ENCODE measurements around the gene C5orf52. TPM values are rescaled to one million over a fixed set of nuclear protein-coding genes. Genes with fewer than 3 reads are reported as not detected.

Gene C5orf52
- total and polyA plus RNA-seq, 4 donors = not detected

DNA sequence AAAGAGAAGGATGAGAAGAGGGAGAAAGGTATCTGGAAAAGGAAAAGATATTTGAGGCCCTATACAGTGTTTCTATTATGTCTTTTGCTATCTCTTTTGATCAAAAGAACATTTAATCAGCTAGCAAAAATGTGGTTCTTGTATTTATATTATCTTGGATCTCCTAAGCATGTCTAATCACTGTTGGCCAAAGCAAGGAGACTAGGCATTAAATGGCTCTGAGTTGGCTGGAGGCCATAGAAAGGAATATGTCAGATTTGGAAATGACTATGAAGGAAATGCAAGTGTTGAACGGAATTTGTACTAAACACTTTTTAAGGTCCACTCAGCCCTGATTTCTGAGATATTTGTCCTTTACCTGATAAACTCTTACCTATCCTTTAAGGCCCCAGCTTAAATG lies 37.5 kb downstream of the C5orf52 start:
- ATAC-seq (ENCODE audit: low FRiP score) = no peak
- H3K4me3 ChIP-seq (ENCODE audit: low read length in 2 of 2) = no peak overlapping the region
- no peaks in the 10 kb centered on the region for H3K4me1 ChIP-seq (ENCODE audit: control insufficient read depth in 1 of 2, insufficient read depth in 2 of 2, low read length in 2 of 2)
- no peak overlapping the region for H3K27ac ChIP-seq (ENCODE audit: low read depth in 1 of 2, low read length in 2 of 2)
- intact Hi-C loops (cut with DNase I) = no loop called here
- no peak for DNase-seq
- 30 to 32% methylated on average over 1 of the region's 1 CpG for WGBS, 2 donors
- H3K27me3 ChIP-seq (ENCODE audit: control insufficient read depth in 1 of 2, insufficient read depth in 2 of 2, low read length in 1 of 2) = no peaks in the 10 kb centered on the region
- no peaks in the 10 kb centered on the region for H3K36me3 ChIP-seq (ENCODE audit: control insufficient read depth in 1 of 2, insufficient read depth in 2 of 2, low read length in 1 of 2)
- no peaks in the 10 kb centered on the region for H3K9me3 ChIP-seq (ENCODE audit: control insufficient read depth, low read length)

DNA sequence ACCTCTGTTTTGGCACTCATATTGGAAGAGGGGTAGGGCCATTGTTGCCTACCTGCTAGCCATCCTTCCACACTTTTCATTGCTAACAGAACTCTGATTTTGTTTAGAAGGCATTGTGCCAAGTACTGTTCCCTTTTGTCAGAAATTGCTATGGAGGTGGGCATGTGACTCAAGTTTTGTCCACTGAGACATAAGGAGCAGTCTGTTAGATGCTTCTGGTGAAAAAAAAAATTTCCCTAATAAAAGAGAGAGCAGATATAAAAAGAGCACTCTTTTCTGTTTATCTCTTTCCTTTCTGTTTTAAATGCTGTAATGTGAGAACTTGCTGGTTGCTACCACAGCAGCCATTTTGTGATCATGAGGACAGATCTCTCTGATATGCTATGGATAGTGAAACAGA lies 38.0 kb downstream of the C5orf52 start:
- ATAC-seq (ENCODE audit: low FRiP score) (no peak), DNase-seq (no peak)
- Histone ChIP-seq H3K27ac (ENCODE audit: low read depth in 1 of 2, low read length in 2 of 2) (no peak overlapping the region), H3K9me3 (ENCODE audit: control insufficient read depth, low read length) (no peaks in the 10 kb centered on the region), H3K4me1 (ENCODE audit: control insufficient read depth in 1 of 2, insufficient read depth in 2 of 2, low read length in 2 of 2) (no peaks in the 10 kb centered on the region), H3K4me3 (ENCODE audit: low read length in 2 of 2) (no peak overlapping the region), H3K27me3 (ENCODE audit: control insufficient read depth in 1 of 2, insufficient read depth in 2 of 2, low read length in 1 of 2) (no peaks in the 10 kb centered on the region), H3K36me3 (ENCODE audit: control insufficient read depth in 1 of 2, insufficient read depth in 2 of 2, low read length in 1 of 2) (no peaks in the 10 kb centered on the region)
- intact Hi-C loops (cut with DNase I) = no loop called here

DNA sequence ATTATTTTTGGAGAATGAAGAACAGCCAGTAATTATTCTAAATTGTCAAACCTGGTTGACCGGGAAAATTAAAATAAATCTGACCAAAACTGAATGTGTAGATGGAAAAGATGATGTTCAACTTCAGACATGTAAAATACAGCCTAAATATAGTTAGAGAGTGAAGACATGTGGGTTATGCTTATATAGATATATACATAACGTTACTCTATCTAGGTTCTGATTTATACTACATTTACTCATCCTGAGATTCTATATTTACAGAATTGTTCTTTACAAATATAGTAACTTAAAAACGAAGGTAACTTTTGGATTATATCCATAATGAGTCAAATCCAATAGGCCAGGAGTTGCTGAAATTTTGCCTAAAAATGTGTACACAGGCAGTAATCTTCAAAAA lies 39.1 kb downstream of the C5orf52 start:
- H3K4me1 ChIP-seq (ENCODE audit: control insufficient read depth in 1 of 2, insufficient read depth in 2 of 2, low read length in 2 of 2) = no peaks in the 10 kb centered on the region
- WGBS, 2 donors = 25 to 28% methylated on average over 3 of the region's 3 CpGs
- no peak overlapping the region for H3K4me3 ChIP-seq (ENCODE audit: low read length in 2 of 2)
- no peak overlapping the region for H3K27ac ChIP-seq (ENCODE audit: low read depth in 1 of 2, low read length in 2 of 2)
- ATAC-seq (ENCODE audit: low FRiP score) (no peak), DNase-seq (no peak)
- H3K9me3 ChIP-seq (ENCODE audit: control insufficient read depth, low read length) = no peaks in the 10 kb centered on the region
- no peaks in the 10 kb centered on the region for H3K36me3 ChIP-seq (ENCODE audit: control insufficient read depth in 1 of 2, insufficient read depth in 2 of 2, low read length in 1 of 2)
- no peaks in the 10 kb centered on the region for H3K27me3 ChIP-seq (ENCODE audit: control insufficient read depth in 1 of 2, insufficient read depth in 2 of 2, low read length in 1 of 2)
- intact Hi-C loops (cut with DNase I) = loop anchor here in 1 of 2 donors (10.0 kb wide), 2 partner anchors 196 to 386 kb away; no protein-coding TSS in a partner anchor

DNA sequence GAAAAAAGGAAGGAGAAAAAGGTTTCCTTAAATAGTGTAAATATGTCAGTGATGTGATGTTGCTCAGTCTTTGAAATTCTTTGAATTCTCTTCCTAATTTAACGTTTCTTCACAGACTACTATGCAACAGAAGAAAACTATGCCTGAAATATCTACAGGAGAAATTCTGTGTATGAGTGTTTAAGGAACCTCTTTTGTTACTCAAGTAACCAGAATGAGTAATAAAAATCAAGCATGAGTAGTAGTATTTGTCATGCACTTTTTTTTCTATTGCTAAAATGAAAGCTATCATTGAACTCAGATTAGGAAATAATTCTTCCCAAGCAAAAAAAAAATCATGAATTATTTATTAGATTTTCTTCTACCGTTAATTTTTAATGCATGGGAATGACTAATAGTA lies 39.5 kb downstream of the C5orf52 start:
- ATAC-seq (ENCODE audit: low FRiP score) (no peak), DNase-seq (no peak)
- Histone ChIP-seq H3K4me3 (ENCODE audit: low read length in 2 of 2) (no peak overlapping the region), H3K27ac (ENCODE audit: low read depth in 1 of 2, low read length in 2 of 2) (no peak overlapping the region), H3K4me1 (ENCODE audit: control insufficient read depth in 1 of 2, insufficient read depth in 2 of 2, low read length in 2 of 2) (no peaks in the 10 kb centered on the region), H3K36me3 (ENCODE audit: control insufficient read depth in 1 of 2, insufficient read depth in 2 of 2, low read length in 1 of 2) (no peaks in the 10 kb centered on the region), H3K27me3 (ENCODE audit: control insufficient read depth in 1 of 2, insufficient read depth in 2 of 2, low read length in 1 of 2) (no peaks in the 10 kb centered on the region), H3K9me3 (ENCODE audit: control insufficient read depth, low read length) (no peaks in the 10 kb centered on the region)
- 2 to 5% methylated on average over 2 of the region's 2 CpGs for WGBS, 2 donors
- intact Hi-C loops (cut with DNase I) = loop anchor here in 1 of 2 donors (10.0 kb wide), 2 partner anchors 196 to 386 kb away; no protein-coding TSS in a partner anchor

DNA sequence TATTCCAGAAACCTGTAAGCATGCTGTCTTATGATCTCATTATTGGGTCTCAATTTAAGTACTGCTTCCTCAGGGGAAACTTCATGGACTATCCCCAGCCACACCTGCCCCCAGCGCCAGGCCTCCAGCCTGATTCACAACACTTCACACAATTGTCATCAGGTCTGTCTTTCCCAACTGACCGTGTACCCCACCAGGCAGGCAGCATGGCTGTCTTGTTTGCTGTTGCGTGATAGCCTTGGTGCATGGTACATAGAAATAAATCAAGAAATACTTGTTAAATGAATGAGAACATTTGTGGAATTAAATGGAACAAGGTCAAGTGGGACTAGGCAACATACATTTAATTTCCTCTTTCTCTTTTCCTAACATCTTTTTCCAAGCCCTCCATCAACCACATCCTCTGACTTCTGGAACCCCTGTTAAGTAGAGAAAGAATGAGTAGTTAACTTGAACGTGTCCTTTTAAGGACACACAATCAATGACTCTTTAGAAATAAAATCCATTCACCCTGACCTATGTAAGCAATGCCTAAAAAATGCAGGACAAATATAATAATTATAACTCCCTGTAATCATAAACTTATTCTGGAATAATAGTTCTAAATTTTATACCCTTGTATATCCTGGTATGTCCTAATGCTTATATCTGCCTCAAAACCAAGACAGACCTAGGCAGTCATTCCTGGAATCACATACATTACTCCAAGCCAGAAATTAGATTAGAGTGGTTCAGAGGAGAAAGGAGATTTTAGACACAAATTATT lies 42.7 kb downstream of the C5orf52 start:
- intact Hi-C loops (cut with DNase I) = loop anchor here in 1 of 2 donors (10.0 kb wide), 2 partner anchors 199 to 389 kb away; no protein-coding TSS in a partner anchor
- Histone ChIP-seq H3K27me3 (ENCODE audit: control insufficient read depth in 1 of 2, insufficient read depth in 2 of 2, low read length in 1 of 2) (no peaks in the 10 kb centered on the region), H3K27ac (ENCODE audit: low read depth in 1 of 2, low read length in 2 of 2) (no peak overlapping the region), H3K4me3 (ENCODE audit: low read length in 2 of 2) (no peak overlapping the region), H3K4me1 (ENCODE audit: control insufficient read depth in 1 of 2, insufficient read depth in 2 of 2, low read length in 2 of 2) (no peaks in the 10 kb centered on the region), H3K36me3 (ENCODE audit: control insufficient read depth in 1 of 2, insufficient read depth in 2 of 2, low read length in 1 of 2) (no peaks in the 10 kb centered on the region), H3K9me3 (ENCODE audit: control insufficient read depth, low read length) (no peaks in the 10 kb centered on the region)
- 87 to 90% methylated on average over 4 of the region's 4 CpGs for WGBS, 2 donors
- DNase-seq (no peak), ATAC-seq (ENCODE audit: low FRiP score) (no peak)

DNA sequence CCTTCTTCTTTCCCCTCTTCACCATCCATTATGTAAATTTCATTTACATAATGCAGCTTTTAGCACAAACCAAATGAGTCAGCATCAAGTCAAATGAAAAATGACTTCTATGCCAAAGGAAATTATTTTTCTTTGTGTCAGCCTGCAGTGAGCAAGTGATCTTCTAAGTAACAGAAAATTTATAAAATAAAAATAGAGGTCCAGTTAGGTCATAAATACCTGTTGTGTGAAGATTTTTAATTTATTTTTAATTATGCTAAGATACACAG lies 43.2 kb downstream of the C5orf52 start:
- no peaks in the 10 kb centered on the region for H3K36me3 ChIP-seq (ENCODE audit: control insufficient read depth in 1 of 2, insufficient read depth in 2 of 2, low read length in 1 of 2)
- no peaks in the 10 kb centered on the region for H3K9me3 ChIP-seq (ENCODE audit: control insufficient read depth, low read length)
- H3K27ac ChIP-seq (ENCODE audit: low read depth in 1 of 2, low read length in 2 of 2) = no peak overlapping the region
- H3K4me3 ChIP-seq (ENCODE audit: low read length in 2 of 2) = no peak overlapping the region
- no peaks in the 10 kb centered on the region for H3K4me1 ChIP-seq (ENCODE audit: control insufficient read depth in 1 of 2, insufficient read depth in 2 of 2, low read length in 2 of 2)
- intact Hi-C loops (cut with DNase I) = loop anchor here in 1 of 2 donors (10.0 kb wide), 2 partner anchors 200 to 390 kb away; no protein-coding TSS in a partner anchor
- no peak for ATAC-seq (ENCODE audit: low FRiP score)
- DNase-seq = no peak
- no peaks in the 10 kb centered on the region for H3K27me3 ChIP-seq (ENCODE audit: control insufficient read depth in 1 of 2, insufficient read depth in 2 of 2, low read length in 1 of 2)

DNA sequence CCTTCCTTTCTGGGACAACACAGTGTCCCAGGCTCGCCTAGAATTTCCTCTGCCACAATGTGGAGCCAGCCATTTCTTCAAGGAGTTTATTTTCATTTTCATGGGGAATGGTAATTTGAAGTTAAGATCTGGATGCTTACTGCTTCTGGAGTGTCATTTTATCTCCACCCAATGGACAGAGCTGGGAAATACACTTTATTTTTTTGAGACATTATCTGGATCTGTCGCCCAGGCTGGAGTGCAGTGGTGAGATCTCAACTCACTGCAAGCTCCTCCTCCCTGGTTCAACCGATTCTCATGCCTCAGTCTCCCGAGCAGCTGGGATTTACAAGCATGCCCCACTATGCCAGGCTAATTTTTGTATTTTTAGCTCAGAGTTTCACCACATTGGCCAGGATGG lies 47.2 kb downstream of the C5orf52 start:
- Histone ChIP-seq H3K27me3 (ENCODE audit: control insufficient read depth in 1 of 2, insufficient read depth in 2 of 2, low read length in 1 of 2) (no peaks in the 10 kb centered on the region), H3K9me3 (ENCODE audit: control insufficient read depth, low read length) (no peaks in the 10 kb centered on the region), H3K4me3 (ENCODE audit: low read length in 2 of 2) (no peak overlapping the region), H3K4me1 (ENCODE audit: control insufficient read depth in 1 of 2, insufficient read depth in 2 of 2, low read length in 2 of 2) (no peaks in the 10 kb centered on the region), H3K27ac (ENCODE audit: low read depth in 1 of 2, low read length in 2 of 2) (no peak overlapping the region), H3K36me3 (ENCODE audit: control insufficient read depth in 1 of 2, insufficient read depth in 2 of 2, low read length in 1 of 2) (no peaks in the 10 kb centered on the region)
- 0 to 2% methylated on average over 4 of the region's 4 CpGs for WGBS, 2 donors
- DNase-seq = no peak
- intact Hi-C loops (cut with DNase I) = loop anchor here (5.0 to 10.0 kb wide), 4 partner anchors 204 to 394 kb away; no protein-coding TSS in a partner anchor
- ATAC-seq (ENCODE audit: low FRiP score) = peak; percentile 89

DNA sequence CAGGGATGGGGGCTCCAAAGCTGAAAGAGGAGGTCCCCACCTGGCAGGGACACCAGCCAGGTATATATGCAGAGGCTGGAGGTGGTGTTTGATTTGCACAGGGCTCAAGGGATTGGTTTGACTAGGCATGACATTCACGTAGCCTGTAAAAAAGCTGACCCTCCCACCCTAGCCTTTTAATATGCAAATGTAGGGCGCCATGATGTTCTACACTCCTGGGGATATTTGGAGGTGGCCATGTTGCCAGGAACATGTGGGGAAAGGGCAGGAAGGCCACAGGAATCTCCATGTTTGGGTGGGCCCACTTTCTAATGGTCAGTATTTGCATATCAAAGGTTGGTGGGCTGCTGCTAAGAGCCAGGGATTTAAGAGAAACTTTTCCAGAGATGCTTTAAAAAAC lies 47.9 kb downstream of the C5orf52 start:
- H3K4me3 ChIP-seq (ENCODE audit: low read length in 2 of 2) = no peak overlapping the region
- WGBS, 2 donors = 89 to 95% methylated on average over 2 of the region's 2 CpGs
- DNase-seq (no peak), ATAC-seq (ENCODE audit: low FRiP score) (no peak)
- no peaks in the 10 kb centered on the region for H3K36me3 ChIP-seq (ENCODE audit: control insufficient read depth in 1 of 2, insufficient read depth in 2 of 2, low read length in 1 of 2)
- no peaks in the 10 kb centered on the region for H3K4me1 ChIP-seq (ENCODE audit: control insufficient read depth in 1 of 2, insufficient read depth in 2 of 2, low read length in 2 of 2)
- H3K9me3 ChIP-seq (ENCODE audit: control insufficient read depth, low read length) = no peaks in the 10 kb centered on the region
- intact Hi-C loops (cut with DNase I) = loop anchor here (5.0 to 10.0 kb wide), 4 partner anchors 204 to 394 kb away; no protein-coding TSS in a partner anchor
- H3K27me3 ChIP-seq (ENCODE audit: control insufficient read depth in 1 of 2, insufficient read depth in 2 of 2, low read length in 1 of 2) = no peaks in the 10 kb centered on the region
- no peak overlapping the region for H3K27ac ChIP-seq (ENCODE audit: low read depth in 1 of 2, low read length in 2 of 2)

DNA sequence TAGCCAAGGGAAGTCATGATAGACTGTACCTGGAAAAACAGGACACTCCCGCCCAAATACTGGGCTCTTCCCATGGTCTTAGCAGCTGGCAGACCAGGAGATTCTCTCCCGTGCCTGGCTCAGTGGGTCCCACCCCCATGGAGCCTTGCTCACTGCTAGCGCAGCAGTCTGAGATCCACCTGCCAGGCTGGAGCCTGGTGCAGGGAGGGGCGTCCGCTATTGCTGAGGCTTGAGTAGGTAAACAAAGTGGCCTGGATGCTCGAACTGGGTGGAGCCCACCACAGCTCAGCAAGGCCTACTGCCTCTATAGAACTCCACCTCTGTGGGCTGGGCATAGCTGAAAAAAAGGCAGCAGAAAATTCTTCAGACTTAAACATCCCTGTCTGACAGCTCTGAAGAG lies 49.8 kb downstream of the C5orf52 start:
- ATAC-seq (ENCODE audit: low FRiP score) (no peak), DNase-seq (no peak)
- no peak overlapping the region for H3K4me3 ChIP-seq (ENCODE audit: low read length in 2 of 2)
- H3K27ac ChIP-seq (ENCODE audit: low read depth in 1 of 2, low read length in 2 of 2) = no peak overlapping the region
- no peaks in the 10 kb centered on the region for H3K9me3 ChIP-seq (ENCODE audit: control insufficient read depth, low read length)
- WGBS, 2 donors = 83 to 88% methylated on average over 6 of the region's 6 CpGs
- H3K4me1 ChIP-seq (ENCODE audit: control insufficient read depth in 1 of 2, insufficient read depth in 2 of 2, low read length in 2 of 2) = no peaks in the 10 kb centered on the region
- intact Hi-C loops (cut with DNase I) = no loop called here
- no peaks in the 10 kb centered on the region for H3K27me3 ChIP-seq (ENCODE audit: control insufficient read depth in 1 of 2, insufficient read depth in 2 of 2, low read length in 1 of 2)
- no peaks in the 10 kb centered on the region for H3K36me3 ChIP-seq (ENCODE audit: control insufficient read depth in 1 of 2, insufficient read depth in 2 of 2, low read length in 1 of 2)

All from aorta (tissue), 5 donors.